Endothelial cell of umbilical vein (primary cell): ENCODE measurements around the gene MTSS2.

Experiments used
- CTCF ChIP-seq, 2 donors: IDR thresholded peaks; 1 replicate in 1 of 2; 2 replicates in 1 of 2; pipeline ENCODE4 v1.5.1; 2011; ENCODE audit warnings: low read length in 2 of 2, mild to moderate bottlenecking in 2 of 2, moderate library complexity in 2 of 2, control low read depth in 1 of 2, inconsistent platforms in 1 of 2, low read depth in 1 of 2; ENCODE audit not compliant: insufficient read depth in 1 of 2; ENCODE audit errors: extremely low read depth in 1 of 2
- EZH2 ChIP-seq: IDR thresholded peaks from 2 replicates; pipeline ENCODE4 v1.6.1; 2012; ENCODE audit warnings: borderline replicate concordance, low read depth, mild to moderate bottlenecking, moderate library complexity, low read length, inconsistent platforms; ENCODE audit not compliant: severe bottlenecking
- JUN ChIP-seq: IDR thresholded peaks from 2 replicates; pipeline ENCODE4 v1.6.1; 2011; ENCODE audit warnings: borderline replicate concordance, low read depth; ENCODE audit not compliant: insufficient read length, insufficient read depth
- MAX ChIP-seq: IDR thresholded peaks from 2 replicates; pipeline ENCODE4 v1.6.1; 2011; ENCODE audit not compliant: insufficient read depth, insufficient read length
- POLR2AphosphoS5 ChIP-seq: IDR thresholded peaks from 2 replicates; pipeline ENCODE4 v1.6.1; 2012; ENCODE audit warnings: low read depth, mild to moderate bottlenecking, control low read depth, low read length, moderate library complexity; ENCODE audit not compliant: insufficient read depth

GRCh38 chr16:70680495-70681381, 5.1 kb downstream of the MTSS2 start:
- TF ChIP-seq CTCF (IDR thresholded peaks at IDR 0.05; ENCODE audit: extremely low read depth in 1 of 2, insufficient read depth in 1 of 2, low read depth in 1 of 2, low read length in 2 of 2) (no peak), POLR2AphosphoS5 (no peak), MAX (no peak), EZH2 (no peak), JUN (no peak)
